ENCODE data around the gene CILP2.

The CILP2 gene, protein sequence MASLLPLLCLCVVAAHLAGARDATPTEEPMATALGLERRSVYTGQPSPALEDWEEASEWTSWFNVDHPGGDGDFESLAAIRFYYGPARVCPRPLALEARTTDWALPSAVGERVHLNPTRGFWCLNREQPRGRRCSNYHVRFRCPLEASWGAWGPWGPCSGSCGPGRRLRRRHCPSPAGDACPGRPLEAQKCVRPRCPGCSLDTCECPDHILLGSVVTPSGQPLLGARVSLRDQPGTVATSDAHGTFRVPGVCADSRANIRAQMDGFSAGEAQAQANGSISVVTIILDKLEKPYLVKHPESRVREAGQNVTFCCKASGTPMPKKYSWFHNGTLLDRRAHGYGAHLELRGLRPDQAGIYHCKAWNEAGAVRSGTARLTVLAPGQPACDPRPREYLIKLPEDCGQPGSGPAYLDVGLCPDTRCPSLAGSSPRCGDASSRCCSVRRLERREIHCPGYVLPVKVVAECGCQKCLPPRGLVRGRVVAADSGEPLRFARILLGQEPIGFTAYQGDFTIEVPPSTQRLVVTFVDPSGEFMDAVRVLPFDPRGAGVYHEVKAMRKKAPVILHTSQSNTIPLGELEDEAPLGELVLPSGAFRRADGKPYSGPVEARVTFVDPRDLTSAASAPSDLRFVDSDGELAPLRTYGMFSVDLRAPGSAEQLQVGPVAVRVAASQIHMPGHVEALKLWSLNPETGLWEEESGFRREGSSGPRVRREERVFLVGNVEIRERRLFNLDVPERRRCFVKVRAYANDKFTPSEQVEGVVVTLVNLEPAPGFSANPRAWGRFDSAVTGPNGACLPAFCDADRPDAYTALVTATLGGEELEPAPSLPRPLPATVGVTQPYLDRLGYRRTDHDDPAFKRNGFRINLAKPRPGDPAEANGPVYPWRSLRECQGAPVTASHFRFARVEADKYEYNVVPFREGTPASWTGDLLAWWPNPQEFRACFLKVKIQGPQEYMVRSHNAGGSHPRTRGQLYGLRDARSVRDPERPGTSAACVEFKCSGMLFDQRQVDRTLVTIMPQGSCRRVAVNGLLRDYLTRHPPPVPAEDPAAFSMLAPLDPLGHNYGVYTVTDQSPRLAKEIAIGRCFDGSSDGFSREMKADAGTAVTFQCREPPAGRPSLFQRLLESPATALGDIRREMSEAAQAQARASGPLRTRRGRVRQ

DNA sequence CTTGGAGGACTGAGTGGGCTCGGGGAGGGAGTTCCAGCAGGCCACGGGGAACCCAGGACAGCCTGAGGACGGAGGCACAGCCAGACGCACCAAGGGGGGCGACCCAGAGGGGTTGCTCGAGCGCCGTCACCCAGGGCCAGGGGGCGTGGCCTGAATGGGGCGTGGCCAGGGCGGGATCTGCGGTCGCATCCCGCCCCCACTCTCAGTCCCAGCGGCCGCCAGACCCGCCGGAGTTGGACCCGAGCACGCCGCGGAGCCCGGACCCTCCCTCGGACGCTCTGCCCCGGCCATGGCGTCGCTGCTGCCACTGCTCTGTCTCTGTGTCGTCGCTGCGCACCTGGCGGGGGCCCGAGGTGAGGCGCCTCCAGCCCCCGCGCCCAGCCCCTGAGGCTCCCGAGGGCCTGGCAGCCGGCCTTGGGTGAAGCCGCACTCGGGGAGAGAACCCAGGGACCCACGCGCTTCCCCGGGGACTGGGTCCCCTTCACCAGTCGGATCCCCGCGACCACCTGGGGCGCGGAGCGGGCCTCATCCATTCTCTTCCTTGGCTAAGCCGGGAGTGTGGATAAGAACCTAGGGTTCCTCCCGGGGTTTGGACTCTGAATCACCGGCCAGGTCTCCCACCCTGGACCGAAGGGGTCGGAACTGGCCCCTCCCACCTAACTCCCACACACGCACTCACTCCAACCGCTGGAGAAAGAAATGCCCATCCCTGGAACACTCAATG is at the start of gene CILP2:
Gene CILP2 (plus strand): TSS at position 205 of the 724 bp plus-strand sequence. CDS start 85 bp downstream, at position 290.
- no peak for DNase-seq

DNA sequence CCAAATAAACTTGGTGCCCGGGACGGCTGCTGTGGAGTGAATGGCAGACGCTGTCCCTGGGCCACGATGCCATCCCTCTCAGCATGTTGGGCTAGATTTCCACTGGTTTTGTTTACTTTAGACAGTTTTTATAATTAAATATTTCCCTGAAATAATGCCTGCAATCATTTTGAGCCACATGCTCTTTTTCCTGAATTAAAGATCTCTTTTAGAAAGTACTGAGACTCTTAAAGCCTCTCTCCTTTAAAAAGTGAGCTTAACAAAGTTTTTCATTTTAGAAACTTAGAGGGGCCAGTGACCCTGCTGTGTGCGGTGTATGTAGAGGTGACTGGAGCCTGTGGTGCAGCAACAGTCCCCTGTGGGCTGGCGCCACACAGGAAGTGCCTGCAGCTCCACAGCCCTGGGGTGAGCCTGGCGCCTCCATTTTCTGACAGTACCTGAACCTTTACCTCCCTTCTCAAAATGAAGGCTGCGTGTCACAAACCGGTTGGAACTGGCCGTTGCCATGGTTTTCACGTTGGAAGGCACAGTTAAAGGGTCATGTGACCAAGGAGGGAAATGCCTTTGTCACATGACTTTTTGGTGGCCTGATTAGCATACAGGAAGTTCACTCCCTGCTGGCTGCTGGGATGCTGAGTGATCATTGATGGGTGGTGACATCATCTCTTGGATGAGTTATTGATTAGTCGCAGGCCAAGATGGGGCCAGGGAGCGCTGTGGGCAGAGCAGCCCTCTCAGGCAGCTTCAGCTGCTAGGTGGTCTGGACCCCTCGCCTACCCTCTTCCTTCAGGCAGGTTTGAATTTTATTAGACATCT is 49.0 kb upstream of the CILP2 start:
- peak; percentile 60 for DNase-seq

DNA sequence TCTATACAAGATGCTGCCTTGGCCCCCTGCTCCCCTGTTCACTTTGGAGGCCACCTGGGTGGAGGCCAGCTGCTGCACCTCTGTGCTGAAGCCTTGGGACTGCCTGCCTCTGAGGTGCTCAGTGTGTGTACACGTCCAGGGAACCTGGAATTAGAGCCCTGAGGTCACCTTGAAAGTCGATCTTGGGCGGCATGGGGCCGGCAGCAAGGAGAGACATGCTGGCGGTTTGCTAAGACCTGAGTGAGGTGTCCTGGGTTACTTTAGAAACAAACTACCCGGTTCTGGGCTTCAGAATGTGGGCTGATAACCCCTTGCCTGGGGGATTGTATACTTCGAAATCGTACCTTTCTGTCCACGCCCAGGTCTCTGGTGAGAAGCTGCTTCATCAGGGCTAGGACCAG is 48.3 kb upstream of the CILP2 start:
- DNase-seq = no peak

DNA sequence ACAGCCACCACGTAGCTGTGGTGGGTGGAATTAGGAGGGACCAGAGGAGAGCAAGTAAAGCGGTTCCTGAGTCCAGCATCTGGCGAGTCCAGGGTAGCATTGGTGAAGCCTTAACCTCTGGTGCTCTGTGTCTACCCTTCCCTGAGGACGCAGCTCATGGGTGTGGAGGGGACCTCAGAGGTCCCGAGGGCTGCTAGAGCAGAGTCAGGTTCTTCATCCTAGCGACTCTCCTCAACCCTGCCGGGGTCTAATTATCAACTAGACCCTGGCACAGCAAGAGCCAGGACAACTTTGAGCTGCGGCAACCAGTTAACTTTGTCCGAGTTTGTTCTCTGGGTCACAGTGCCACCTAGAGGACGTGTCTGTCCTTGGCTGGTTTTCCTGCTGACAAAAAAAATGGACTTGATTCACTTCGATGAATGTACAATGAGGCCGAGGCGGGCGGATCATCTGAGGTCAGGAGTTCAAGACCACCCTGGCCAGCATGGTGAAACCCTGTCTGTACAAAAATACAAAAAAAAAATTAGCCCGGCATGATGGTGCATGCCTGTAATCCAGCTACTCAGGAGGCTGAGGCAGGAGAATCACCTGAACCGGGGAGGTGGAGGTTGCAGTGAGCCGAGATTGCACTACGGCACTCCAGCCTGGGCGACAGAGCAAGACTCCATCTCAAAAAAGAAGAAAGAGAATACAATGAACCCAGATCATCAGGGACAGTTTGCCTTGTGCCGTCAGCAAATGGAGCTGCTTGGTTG is 47.7 kb upstream of the CILP2 start:
- DNase-seq = peak; percentile 78

DNA sequence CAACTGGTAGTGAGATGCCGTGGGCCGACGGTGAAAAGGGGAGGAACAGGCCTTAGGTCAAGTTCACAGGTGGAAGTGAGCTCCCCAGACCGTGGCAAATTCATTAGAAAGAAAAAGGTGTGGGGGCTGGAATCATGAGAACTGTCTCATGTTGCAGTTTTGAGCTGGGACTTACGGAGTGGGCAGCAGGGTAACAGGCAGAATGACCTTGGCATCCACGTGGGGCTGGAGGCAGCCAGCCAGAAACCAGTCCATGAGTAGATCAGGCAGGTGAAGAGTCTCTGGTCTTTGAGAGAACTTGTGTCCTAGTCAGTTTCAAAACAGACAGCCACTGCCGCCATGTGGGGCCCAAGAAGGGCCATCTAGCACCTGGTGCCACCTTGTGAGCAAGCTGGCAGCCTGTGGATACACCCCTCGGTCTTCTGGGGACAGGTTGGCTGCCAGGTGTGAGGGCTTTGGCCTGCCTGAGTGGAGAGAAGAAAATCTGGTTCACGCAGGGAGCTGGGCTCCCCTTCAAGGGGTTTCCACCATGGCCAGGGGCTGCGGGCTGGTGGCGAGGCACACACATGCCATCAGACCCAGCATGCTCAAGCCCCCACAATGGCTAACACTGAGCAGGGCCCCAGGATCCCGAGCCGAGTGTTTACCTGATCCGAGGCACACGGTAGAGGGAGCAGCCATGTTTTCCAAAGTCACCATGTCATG is 46.6 kb upstream of the CILP2 start:
- no peak for DNase-seq

DNA sequence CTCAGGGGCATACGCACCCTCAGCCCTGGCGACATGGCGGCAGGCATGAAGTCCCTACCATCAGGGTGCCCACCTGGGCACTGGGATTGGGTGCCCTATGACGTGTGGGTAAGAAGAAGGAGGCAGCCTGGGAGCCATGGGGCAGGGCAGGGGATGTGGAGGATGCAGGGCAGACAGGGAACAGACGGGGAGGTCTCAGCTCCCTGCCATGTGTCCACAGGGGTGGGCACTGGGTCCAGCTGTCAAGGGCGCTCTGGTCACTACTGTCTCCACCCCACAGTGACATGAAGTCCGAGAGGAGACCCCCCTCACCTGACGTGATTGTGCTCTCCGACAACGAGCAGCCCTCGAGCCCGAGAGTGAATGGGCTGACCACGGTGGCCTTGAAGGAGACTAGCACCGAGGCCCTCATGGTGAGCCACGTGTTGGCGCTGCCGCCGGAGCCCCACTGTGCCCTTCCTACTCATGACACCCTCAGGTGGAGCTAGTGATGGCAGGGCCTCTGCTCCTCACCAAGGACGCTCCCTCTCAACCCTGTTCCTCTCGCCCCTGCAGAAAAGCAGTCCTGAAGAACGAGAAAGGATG is 45.9 kb upstream of the CILP2 start:
- DNase-seq = no peak

DNA sequence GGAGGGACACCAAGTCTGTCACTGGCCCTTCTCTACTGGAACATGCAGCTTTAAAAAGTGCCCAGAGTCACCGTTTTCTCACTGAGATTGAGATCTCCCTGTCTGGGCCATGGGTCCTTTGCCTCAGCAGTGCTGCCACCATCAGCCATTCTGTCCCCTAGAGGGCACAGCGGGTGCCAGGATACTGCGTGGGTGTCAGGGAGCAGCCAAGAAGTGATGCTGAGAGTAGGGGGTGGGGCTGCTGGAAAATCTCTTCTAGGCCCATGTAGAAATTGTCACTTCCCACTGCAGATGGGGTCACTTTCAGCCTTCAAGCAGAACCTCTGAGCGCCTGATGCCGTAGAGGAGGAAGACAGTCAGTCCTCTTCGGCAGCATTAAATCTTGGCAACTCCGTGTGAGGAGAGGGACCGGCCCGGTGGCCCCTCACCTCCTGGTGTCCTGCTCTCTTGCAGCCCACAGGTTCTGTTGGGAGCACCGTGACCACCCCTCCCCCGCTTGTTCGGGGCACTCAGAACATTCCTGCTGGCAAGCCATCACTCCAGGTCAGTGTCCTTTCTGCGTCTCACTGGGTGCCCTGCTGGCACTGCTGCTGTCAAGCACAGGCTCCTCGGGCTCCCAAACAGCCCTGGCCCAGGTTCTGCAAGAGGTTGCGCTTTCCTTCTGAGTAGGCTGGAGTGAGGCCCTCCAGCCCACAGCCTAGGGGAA is 44.1 kb upstream of the CILP2 start:
- no peak for DNase-seq

DNA sequence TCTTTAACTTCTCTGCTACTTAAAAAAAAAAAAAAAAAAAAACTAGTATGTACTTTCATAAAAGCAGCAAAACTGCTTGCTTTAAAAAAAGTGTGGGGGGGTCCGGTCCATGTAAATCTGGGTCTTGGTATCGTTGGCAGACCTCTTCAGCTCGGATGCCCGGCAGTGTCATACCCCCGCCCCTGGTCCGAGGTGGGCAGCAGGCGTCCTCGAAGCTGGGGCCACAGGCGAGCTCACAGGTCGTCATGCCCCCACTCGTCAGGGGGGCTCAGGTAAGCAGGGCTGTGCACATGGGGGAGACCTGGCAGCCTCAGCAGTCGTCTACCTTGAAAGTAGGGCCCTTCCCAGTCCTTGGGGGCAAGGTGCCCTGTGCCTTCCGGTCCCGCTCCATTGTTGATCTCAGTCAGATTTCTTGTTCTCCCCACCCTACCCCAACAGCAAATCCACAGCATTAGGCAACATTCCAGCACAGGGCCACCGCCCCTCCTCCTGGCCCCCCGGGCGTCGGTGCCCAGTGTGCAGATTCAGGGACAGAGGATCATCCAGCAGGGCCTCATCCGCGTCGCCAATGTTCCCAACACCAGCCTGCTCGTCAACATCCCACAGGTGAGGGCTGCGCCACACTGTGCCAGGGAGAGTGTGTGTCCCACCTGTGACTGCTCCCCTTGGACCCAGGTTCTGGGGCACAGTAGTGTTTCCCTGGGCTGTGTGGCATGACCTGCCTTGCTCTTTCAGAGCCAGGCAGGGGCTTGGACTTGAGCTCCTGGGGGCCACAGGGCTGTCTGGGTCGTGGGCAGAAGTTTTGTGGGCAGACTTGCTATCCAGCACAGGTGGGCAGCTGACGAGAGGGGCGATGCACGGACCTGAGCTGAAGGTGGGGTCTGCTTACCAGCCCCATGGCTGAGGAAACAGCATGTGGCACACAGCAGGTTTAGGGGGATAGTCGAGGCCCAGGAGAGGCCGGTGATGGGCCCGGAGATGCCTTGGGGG is 42.2 kb upstream of the CILP2 start:
- no peak for DNase-seq

DNA sequence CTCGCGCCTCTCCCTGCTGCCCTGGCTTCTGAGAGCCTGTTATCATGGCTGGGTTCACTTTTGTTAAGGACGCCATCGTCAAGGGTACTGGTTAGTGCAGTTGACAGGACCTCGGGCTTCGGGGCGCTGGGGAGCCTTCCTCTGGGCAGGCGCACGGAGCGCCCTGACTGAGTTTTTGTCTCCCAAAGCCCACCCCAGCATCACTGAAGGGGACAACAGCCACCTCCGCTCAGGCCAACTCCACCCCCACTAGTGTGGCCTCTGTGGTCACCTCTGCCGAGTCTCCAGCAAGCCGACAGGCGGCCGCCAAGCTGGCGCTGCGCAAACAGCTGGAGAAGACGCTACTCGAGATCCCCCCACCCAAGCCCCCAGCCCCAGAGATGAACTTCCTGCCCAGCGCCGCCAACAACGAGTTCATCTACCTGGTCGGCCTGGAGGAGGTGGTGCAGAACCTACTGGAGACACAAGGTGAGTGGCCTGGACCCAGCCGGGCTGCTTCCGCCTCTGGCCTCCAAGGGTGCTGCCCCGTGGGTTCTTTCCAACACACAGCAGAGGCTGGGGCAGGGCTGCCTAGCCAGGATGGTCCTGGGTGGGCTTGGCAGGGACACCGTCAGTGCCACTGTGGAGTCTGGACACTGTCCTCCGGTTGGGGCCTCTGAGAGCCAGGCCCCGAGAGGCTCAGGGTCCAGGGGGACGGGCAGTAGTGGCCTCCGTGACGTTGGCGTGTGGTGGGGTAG is 39.6 kb upstream of the CILP2 start:
- DNase-seq = no peak

DNA sequence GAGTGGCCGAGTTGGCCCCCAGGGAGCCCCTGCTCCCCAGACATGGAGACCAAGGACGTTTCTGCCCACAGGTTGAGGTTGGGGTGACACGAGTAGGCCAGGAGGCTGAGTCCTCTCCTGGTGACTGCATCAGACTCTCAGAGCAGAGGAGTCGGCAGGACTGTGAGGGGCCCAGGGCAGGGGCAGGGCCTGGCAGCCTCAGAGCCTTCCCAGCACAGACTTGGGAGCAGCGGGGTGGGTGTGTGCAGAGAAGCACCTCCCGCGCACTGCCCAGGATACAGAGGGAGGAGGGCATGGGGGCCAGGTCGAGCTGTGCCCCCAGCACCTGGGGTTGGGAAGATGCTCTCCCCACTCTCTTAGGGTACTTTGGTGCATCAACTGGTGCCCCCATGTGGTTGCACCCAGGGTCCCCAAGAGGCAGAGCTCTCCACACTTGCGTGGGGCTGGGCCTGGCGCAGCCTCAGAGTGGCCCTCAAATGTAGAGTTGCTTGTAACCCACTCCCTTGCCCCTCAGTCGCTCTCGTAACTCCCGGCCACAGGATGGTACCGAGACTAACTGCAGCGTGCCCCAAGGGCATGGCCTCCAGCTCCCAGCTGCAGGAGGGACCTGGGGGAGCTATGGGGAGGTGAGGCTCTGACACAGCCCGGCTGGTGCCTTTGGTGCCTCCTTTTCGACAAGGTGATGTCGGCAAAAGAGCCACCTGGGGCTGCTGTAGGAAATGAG is 38.6 kb upstream of the CILP2 start:
- DNase-seq = no peak

DNA sequence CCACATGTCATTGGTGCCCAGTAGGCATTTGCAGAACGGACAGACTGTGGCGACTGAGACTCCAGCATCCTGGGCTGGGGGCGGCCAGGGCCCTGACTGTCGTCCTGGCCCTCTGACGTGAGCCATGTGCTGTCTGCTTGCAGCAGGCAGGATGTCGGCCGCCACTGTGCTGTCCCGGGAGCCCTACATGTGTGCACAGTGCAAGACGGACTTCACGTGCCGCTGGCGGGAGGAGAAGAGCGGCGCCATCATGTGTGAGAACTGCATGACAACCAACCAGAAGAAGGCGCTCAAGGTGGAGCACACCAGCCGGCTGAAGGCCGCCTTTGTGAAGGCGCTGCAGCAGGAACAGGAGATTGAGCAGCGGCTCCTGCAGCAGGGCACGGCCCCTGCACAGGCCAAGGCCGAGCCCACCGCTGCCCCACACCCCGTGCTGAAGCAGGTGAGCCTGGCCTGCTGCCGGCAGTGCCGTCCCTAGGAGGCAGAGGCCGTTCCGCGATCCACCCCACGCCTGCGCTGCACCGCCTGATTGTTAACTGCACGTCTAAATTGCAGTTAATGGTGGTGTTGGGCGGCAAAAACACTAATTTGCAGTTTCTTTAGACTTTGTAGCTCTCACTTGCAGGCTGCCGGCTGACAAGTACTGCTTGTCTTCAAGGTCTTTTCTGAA is 37.0 kb upstream of the CILP2 start:
- DNase-seq = no peak

DNA sequence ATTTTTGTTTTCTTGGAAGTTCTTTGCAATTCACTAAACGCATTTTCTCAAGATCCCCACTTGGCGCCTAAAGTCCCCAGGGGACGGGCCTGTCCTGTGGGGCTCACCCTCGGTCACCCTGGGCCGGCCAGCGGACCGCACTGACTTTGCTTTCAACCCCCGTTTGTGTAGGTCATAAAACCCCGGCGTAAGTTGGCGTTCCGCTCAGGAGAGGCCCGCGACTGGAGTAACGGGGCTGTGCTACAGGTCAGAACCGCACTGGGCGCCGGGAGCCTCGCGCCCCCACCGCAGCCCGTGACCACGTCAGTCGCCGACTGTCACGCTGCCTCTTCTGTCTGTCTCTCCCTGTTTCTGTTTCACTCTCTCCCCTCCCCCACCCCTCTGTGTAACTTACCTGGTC is 36.3 kb upstream of the CILP2 start:
- no peak for DNase-seq

DNA sequence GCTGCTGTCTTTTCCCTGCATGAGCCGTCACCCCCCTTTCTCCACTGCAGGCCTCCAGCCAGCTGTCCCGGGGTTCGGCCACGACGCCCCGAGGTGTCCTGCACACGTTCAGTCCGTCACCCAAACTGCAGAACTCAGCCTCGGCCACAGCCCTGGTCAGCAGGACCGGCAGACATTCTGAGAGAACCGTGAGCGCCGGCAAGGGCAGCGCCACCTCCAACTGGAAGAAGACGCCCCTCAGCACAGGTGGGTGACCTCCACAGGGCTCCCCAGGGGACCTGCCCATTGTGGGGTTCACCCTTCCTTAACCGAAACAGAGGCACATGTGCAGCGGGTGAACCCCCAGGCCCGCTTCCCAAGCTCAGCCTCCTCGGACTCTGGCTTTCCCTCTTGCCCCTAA is 35.8 kb upstream of the CILP2 start:
- DNase-seq = no peak

DNA sequence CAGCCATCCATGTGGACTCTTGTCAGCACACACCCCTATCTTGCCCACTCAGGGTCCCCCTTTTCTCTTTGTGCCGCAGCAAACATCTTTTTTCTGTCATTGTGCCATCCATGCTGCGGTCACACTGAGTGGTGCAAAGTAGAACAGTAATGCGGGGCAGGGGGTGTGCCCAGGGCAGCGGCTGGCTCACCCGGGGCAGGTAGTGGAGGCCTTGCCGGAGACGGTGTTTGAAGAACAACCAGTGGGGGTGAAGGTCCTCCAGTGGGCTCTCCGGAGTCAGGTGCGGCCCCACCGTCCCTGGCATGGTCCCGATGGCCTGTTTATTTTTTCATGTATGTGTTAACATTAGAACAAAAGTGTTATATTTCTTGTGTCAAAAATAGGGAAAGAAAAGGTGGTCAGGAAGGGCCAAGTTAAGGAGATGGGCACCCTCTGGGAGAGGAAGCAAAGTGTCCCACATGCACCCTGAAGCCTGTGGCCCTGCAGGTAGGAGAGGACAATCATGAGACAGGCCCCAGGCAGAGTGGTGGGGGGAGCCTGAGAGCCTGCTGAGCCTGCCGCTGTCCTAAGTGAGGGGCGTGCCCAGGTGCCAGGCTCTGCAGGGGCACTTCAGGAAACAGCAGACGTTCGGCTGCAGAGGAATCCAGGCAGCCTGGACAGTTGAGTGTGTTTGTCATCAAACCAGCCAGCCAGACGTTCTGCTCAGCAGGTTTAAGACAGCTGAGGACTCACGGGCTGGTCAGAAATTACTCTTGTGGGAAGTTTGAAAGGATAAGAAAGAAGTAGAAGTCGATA is 35.1 kb upstream of the CILP2 start:
- DNase-seq = no peak
